COLO829 (cell line): ENCODE results near the gene NFIB.

Experiments used
- DNase-seq: peaks from one replicate; pipeline ENCODE4 v3.0.0; 2012; ENCODE audit warnings: low spot score

Gene NFIB

DNA sequence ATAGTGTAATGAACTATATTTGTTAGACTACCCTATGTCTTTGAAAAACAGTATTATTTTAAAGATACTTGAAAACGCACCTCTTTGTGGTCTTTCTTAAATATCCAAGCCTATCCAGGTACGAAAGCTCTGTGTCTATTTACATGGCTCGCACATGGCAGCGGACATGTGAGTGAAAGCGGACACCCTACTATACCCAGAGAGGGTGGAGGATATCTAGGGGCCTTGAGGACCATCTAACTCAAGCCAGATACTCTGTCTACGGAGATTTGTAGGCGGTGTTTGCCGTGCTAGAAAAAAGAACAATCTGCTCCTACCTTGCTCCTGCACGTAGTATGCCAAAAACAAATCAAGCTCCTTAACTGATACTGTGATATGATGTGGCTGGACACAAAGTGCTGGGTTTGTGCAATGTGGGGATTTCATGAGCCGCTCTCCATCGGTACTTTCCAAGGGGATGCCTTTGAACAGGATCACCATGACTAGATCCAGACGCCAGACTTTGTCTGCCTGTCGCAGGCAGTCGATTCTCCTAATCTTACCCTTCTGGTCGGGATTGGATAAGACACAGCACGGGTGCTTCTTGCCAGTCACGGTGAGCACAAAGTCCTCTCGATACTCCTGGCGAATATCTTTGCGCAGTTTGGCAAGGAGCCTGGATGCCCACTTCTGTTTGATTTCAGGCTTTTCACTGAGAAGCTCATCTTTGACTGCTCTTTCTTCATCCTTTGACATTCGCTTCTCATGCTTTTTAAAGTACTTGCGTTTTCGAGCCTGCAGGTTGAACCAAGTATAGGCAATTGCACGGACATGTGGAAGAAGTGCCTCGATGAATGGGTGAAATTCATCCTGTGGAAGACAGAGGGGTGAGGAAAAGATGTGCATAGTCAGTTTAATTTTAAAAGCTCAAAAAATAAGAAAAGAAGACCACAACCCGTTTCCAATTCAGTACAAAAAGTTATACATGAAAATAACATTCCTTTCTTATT is 7.0 kb downstream of the NFIB start:
- DNase-seq: no peak

DNA sequence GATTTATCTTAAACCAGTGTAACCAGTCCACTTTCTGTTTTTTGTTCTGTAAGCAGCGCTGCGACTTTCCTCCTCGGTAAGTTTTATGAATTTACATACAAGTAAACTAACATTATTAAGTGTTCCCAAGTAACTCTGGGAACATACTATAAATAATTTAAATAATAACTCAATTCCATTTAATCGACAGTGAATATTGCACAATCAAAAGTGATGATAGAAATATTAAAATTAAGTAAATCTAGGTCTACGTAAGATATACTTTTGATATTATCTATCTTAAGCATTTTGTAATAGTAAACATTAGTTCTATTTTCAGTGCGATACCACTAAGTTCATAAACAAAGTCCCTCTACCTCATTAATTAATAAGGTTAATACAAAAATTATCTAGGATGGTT is 7.8 kb downstream of the NFIB start:
- no peak for DNase-seq

DNA sequence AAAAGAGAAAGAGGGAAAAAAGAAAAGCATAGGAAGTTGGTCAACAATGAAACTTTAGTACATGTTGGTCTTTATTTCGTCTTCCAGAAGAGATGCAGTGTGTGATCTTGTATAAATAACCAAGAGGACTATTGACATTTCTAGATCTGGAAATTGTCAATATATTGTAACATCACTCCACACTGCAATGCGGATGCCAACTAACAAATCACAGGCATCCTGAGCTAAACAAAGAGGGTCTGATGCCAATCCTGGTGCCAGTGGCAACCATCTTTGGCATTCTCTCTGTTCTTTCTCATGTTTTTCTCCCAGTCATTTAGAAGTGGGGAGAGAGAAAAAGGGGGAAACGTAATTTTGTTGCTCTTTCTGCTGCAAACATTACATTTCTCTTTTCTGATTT is 9.7 kb downstream of the NFIB start:
- DNase-seq: no peak

DNA sequence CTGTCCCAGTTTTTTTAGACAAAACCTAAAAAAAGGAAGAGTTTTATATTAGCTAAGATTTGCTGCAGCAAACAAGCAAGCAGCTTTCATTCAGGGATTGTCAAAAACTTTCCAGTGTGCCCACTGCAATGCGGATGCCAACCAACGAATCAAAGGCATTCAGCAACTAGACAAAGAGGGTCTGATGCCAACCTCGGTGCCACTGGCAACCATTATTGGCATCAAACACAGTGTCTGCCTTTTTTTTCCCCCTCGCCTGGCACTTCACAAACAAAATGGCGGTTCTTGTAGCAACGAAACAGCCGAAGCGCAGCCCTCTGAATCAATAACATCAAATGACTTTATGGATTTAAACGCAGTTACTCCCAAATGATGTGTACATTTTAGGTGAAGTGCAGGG is 10.4 kb downstream of the NFIB start:
- DNase-seq: no peak

DNA sequence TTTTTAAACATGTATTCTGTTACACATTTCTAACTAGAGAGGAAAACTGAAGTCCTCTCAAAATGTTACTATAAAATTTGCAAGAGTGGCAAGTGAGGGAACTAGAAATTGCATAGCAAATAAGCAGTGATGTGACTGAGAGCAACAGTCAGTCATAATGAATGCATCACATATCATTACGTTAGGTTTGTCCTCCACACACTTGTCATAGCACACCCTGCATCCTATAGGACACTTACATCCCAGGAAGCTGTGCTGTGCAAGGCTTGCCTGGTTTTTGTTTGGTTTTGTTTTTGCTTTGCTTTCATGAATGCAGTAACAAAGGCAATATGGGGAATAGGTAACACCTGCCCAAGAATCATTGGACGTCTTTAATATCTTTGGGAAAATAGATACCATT is 10.8 kb downstream of the NFIB start:
- DNase-seq: no peak

DNA sequence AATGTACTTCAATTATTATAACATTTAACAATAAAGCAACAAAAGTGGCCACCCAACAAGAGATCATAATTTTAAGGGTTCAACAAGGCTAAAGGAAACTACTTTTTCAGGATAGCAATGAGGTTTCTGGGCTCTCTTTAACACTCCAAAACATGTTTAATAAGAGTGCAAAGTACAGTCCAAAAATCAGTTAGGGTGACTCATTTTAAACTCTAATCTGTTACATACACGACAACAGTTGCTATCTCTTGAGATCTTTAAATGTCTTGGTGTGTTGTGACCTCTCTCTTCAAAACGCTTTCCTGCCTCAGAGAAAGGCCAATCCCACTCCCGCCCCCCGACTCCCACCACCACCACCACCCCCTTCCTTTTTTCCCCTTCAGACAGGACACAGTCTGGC is 11.5 kb downstream of the NFIB start:
- no peak for DNase-seq

DNA sequence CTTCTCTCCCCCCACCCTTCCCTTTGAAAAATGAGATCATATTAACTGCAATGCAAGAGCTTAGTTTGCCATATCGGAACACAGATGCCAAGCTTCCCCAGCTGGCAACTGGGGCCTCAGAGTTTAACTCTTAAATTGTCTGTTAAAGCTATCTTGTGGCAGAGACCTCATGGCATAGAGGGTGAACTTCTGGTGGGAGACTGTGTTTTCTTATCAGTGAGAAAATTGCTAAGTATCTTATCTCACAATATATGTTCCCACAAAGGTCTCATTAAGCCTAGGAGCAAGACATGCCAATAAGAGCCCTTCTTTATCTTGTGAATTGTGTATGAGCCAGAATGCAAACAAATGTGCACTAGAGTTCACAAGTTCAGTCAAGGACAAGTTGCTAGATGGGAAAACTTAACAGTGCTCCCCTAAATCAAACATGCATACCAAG is 12.3 kb downstream of the NFIB start:
- DNase-seq: no peak

DNA sequence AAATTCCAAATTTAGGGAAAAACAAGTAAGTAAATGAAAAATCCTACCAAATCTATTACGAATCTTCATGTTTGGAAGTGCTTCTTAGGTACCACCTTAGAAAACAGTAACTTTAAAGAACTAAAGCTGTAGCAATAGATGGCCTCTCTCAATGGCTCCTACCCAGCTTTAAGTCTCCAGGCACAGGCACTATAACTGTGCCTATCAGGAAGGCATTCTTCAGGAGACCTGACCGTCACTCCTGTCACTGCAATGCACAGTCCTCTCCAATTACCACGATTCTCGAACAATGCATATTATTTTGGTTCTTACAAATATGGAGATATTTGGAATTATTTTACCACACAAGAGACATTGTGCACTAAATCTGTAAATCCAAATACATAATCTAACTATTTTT is 12.9 kb downstream of the NFIB start:
- no peak for DNase-seq

DNA sequence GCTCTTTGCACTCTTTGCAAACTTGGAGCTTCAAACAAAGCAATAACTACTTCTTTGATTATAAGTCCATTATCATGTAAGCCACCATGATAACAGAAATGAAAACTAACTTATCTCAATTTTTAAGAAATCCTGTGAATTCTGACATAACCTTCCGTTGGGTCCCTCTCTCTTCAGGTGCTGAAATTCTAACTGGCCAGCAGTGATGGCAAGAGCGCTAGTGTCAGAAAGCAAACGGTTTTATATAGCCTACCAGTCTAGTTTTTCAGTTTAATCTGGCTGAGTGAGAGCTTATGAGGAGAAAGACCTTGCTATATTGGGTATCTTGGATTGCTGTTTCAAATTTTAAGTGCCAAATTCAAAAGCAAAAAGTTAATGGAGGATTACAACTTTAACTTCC is 13.4 kb downstream of the NFIB start:
- DNase-seq: no peak

DNA sequence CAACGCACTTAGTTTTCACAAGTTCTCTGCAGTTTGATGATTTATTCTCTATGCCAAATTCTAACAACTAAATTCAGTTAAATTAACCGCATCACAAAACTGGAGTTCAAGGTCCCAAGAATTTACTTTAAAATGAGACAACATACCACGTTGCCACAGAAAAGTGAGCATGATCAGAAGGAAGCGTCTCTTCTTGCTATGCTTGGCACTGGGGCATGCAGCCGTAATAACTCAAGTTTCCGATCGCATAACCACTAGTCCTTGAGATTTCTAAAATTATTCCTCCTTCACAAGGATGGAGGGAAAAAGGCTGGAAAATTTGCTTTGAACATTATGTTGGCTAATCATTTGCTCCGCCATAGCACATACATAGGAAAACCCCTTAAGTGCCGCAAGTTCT is 13.9 kb downstream of the NFIB start:
- DNase-seq: no peak

DNA sequence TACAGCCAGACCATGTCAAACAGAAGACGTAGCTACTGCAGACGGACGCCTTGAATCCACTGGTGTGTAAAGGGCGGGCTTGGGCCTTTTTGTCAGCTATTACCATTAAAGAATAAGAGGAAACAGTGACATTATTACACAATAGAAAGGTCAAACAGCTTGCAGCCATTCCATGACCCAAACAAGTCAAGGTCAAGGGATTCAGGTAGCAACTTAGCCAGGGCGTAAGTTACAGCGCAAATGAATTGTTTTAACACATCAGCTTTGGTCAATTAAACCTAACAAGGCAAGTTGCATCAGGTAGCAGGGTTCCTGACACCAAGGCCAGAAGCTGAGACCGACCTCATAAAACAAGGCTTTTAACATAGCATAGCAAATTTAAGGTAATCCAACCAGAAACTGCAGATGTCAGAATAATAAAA is 15.3 kb downstream of the NFIB start:
- DNase-seq: no peak

DNA sequence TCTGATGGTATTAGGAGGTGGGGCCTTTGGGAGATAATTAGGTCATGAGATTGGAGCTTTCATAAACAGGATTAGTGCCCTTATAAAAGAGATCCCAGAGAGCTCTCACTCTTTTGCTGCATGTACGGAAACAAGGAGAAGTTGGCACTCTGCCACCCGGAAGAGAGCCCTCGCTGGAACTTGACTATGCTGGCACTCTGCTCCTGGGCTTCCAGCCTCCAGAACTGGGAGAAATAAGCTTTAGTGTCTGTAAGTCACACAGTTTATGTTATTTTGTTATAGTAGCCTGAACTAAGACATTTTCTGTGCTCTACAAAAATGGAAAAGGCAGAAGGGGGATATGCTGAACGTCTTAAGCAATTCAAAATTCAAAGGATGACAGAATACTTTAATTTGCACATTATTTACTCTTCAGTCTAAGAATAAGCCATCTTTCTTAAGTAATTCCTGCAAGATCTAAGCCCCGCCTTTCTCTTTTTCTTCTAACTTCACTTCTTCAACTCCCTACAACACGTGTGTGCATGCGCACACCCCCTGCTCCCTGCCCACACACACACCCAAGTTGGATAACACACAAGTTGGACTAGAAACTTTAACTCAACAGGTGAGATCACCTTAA is 17.3 kb downstream of the NFIB start:
- no peak for DNase-seq

DNA sequence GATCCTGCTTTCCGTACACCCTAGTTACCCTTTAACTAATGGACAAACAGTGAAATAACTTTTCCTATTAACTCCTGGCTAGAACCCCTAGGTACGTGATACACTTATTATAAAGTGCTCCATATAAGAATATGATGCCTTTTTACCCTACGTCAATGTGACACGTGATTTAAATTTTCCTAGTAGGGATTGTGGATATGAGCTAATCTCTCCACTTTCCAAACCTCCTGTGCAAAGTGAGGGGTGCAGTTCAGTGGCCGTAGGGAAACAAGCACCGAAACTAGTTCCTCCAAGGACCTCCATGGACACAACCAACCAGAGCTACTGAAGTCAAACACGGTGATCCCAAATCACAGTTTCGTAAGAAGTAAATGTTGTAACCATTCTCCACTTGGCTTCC is 19.3 kb downstream of the NFIB start:
- no peak for DNase-seq

DNA sequence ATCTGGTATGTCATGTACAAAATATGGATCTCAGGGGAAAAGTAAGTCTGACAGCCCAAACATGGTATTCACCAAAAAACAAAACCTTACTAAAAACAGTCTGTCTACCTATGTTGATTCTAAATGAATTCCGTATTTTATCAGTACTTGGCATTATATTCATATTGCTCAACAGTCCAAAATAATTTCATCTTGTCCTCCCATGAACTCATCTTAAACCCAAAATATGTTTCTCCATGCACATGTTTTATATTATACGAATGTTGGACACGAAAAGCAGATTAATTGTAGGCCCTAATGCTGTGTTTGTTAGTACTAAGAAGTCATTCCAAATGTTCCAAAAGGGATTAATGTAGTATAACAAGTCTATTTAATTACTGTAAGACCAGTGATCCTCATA is 20.1 kb downstream of the NFIB start:
- DNase-seq: no peak

DNA sequence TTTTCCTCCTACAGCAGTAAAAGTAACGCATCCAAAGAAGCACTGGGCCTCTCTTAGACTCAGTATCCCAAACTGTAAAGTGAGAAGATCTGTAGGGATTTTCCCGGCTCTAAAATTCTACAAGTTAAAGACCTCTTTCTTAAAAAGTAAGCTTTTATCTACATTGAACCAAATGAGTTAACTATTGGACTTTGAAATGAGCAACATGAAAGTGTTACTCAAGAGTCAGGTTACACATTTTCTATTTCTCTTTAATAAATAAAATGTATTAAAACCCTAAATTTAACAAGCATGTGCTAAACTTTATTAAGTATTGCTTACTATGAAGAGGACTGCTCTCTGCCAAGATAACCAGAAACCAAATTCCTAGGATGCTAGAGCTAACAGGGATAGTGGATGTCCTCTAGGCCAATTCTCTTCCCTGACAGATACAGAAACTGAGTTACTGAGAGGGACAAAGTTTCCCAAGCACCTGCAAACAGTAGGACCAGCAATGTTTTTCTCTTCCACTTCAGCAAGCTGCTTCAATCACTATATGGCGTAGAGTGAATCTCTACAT is 21.7 kb downstream of the NFIB start:
- no peak for DNase-seq

DNA sequence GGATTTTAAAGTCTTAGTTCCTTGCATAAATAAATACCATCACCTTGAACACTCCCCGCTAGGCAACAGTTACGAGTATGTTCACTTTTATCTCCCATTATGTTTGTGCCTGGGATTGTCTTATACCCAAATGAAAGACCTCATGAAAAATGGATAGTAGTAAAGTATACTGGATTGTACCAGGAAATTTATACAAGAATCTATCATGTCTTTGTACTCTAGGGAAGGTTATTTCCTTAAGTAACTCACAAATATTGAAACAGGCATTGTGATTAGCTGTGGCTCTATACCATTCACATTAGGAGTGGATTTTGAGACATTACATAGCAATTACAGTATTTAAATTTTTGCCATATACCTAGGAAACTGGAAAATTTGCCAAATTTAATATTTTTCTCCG is 24.0 kb downstream of the NFIB start:
- no peak for DNase-seq

DNA sequence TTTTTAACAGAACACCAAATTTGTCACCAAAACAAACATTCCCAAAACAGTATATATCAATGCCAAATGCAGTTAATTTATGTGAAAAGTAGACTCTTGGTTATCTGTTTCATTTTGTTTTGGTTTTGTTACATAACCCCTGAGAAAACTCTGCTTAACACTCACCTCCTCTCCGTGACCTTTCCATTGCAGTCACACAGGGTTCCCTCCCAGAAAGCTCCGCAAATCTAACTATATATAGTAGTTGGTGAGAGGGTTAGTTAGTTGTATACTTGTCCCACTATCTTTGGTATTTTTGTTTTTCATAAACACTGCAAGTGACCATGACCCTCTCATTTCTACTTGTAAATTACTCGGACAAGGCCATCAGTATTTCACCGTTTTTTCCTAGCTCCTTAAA is 25.5 kb downstream of the NFIB start:
- no peak for DNase-seq

DNA sequence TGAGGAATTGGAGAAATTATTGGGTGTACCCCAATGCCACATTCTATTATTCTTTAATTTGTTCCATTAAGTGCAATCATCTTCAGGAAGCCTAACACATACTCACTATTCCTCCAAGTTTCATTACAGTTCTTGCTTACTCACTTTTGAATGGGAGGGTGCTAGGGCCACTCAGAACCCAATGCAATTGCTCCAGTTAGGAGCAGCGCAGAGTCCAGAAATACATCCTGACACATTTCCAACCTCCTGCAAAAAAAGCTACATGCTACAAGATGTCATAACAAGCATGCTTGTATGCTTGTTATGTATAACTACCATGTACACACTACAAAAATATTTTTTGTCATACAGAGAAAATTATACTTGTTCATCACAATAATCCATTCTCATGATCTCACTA is 27.8 kb downstream of the NFIB start:
- DNase-seq: no peak

DNA sequence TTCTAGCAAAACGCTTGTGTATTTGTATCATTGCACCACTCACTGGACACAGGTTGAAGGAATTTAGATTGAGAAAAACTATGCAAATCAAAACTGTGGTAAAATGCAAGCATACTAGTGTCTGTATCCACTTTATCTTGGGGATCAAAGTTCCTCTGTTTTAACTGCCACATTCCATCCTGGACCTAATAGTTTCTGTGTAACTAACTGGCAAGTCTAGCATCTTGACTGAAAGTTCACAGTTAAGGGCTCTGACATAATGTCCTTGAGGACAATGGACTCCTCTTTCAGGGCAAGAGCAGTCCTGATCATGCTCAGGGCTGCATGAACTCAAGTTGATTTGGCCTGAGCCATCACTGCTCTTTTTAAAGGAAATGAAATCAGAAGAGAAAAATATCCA is 30.7 kb downstream of the NFIB start:
- DNase-seq: no peak

DNA sequence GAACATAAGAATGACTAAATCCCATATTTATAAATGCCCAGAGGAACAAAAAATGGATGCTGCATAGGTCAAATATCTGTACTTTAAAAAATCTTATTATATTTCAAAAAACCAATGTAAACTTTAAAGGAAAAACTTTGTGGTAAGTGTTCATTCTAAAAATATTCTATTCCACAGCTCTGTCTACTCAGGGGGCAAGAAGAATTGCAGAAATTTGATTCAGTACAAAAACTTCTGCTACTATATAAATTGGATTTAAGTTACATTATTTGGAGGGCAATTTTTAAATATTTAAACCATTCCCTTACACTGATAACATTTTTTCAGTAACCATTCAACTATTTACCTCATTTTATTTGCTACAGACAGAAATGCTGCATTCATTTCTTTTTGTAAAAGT is 32.1 kb downstream of the NFIB start:
- no peak for DNase-seq

DNA sequence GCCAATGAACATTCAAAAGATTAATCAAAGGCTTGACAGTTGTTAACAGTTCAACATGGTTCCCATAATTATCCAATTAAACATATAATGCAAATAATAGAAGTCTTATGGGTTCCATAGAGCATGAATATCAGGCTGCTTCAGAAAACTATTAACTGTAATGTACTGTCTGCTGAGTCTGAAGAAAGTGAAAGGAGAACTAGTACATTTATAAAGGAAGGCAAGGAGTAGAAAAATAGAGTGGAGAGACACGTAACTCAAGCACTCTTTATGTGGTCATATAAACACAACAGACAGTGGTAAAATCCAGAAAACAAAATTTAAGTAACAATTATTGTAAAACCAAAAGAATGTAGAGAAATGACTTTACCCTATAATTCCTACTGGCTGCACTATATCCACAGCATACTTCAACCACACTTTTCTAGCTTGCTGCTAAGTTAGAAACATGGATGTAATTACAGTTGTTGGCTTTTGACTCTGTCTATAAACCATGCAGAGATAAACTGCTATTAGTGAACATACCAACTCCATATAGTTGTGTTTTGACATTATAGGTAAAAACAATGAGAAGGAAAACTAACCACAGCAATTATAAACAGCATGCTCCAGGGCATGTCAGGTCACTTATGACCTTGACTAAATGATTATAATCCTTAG is 32.7 kb downstream of the NFIB start:
- DNase-seq: no peak

DNA sequence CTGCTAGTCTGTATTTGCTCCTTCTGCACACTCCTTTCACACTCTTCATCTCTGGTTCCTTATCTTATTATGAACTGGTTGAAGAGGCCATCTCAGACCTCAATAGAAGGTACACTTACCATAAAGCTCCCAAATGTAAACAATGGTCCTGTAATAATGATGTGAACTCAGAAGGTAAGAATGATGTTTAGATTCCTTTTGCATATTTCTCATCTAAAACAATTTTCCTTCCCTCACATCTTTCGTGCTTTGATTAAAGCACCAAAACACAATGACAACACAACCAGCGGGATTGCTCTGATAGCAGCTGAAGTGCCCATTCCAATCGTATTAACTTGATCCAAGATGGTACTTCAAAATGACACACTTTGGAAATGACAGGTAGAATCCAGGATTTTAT is 34.3 kb downstream of the NFIB start:
- no peak for DNase-seq

DNA sequence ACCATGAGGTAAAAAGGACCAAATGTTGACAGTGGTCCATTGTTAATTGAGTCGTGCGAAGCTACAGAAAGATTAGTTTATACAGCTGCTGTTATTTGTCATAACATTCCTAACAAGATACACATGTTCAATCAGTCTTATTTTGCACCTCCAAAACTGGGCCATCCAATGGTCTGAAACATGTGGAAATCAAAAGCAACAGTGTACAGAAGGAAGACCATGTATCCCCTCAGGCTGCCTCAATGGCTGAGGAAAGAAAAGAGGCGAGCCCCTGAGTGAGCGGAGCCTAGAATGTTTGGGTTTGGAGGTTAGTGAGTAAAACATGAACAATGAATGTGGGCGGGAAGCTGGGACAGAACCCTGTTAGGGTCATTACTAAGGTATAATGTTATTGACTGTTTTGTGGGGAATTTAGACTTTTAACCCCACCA is 35.6 kb downstream of the NFIB start:
- DNase-seq: no peak
